Panc1 (cell line): ENCODE results near the gene BRCA2. TPM values are rescaled to one million over a fixed set of nuclear protein-coding genes. Genes with fewer than 3 reads are reported as not detected.

Source experiments
- ATAC-seq: fragments of 200-7000 bp; cut with Tn5 transposase; 2 replicates; pipeline ENCODE4 v1.9.1; 2020; ENCODE audit warnings: mild to moderate bottlenecking, moderate library complexity
- BruUV-seq: library from RNA; stranded (reverse); fragments of 400-500 nt; replicated peaks from 2 replicates; lab custom pipeline; 2021; lab: Mats Ljungman, UMichigan
- CTCF ChIA-PET: fragments of 300-600 bp; sonication (Branson Sonifier 250); formaldehyde crosslinking; loops from one replicate; lab custom pipeline; 2022; ENCODE audit warnings: antibody characterized with exemption; lab: Charles Lee
- POLR2A ChIA-PET: fragments of 300-600 bp; sonication (Branson Sonifier 250); formaldehyde crosslinking; loops from one replicate; lab custom pipeline; 2022; ENCODE audit warnings: antibody characterized with exemption; lab: Charles Lee
- DNase-seq: peaks from one replicate; pipeline ENCODE4 v3.0.0-alpha.2; 2010; ENCODE audit warnings: low read depth, low spot score
- H3K27ac ChIP-seq: 2 replicates; pipeline ENCODE4 v1.5.1; 2011; ENCODE audit warnings: mild to moderate bottlenecking, low read length, inconsistent platforms
- H3K27me3 ChIP-seq: fragments of 200-500 bp; sonication (Bioruptor generic); 2 replicates; pipeline ENCODE4 v1.6.0; 2014; ENCODE audit warnings: low read length, inconsistent platforms; ENCODE audit not compliant: control insufficient read depth, insufficient read depth
- H3K36me3 ChIP-seq: fragments of 200-500 bp; sonication (Bioruptor generic); 2 replicates; pipeline ENCODE4 v1.5.1; 2014; ENCODE audit warnings: inconsistent platforms, mild to moderate bottlenecking, low read length, moderate library complexity; ENCODE audit not compliant: control insufficient read depth, insufficient read depth
- H3K4me1 ChIP-seq: 2 replicates; pipeline ENCODE4 v1.5.1; 2011; ENCODE audit warnings: inconsistent platforms, mild to moderate bottlenecking, low read length, moderate library complexity; ENCODE audit not compliant: control insufficient read depth, insufficient read depth
- H3K4me3 ChIP-seq, 2 experiments: 2 replicates each; pipeline ENCODE4 v1.5.1; 2011 to 2012; ENCODE audit warnings: low read depth in 2 of 2, low read length in 2 of 2, mild to moderate bottlenecking in 2 of 2, inconsistent platforms in 1 of 2, moderate library complexity in 1 of 2
- H3K9me3 ChIP-seq: fragments of 200-500 bp; sonication (Bioruptor generic); 2 replicates; pipeline ENCODE4 v1.5.1; 2014; ENCODE audit warnings: low read depth, mild to moderate bottlenecking, inconsistent platforms, low read length, moderate library complexity; ENCODE audit not compliant: control insufficient read depth, insufficient read depth
- POLR2AphosphoS5 ChIP-seq: IDR thresholded peaks from 2 replicates; pipeline ENCODE4 v1.6.1; 2012; ENCODE audit warnings: mild to moderate bottlenecking, low read depth, low read length, moderate library complexity
- SIN3A ChIP-seq: IDR thresholded peaks from 2 replicates; pipeline ENCODE4 v1.6.1; 2012; ENCODE audit warnings: low read depth, mild to moderate bottlenecking, low read length, moderate library complexity, borderline replicate concordance; ENCODE audit not compliant: insufficient read depth
- TCF7L2 ChIP-seq: IDR thresholded peaks from 2 replicates; pipeline ENCODE4 v1.6.1; 2011; ENCODE audit warnings: mild to moderate bottlenecking, low read depth, low read length, inconsistent platforms
- in situ Hi-C: cut with HindIII; loops from 2 replicates; pipeline ENCODE4 v1.10.0; 2016; ENCODE audit warnings: low sequenced_read_pairs, low pct_unique_long_range_greater_than_20kb
- intact Hi-C: fragments of 100-400 bp; cut with micrococcal nuclease; formaldehyde crosslinking; loops from one replicate; pipeline ENCODE4 v1.10.0; 2022; ENCODE audit not compliant: unreplicated experiment
- total RNA-seq: library from RNA; stranded (reverse); gene quantifications from one replicate; pipeline ENCODE4 v1.2.1, GENCODE V29; 2021; ENCODE audit not compliant: unreplicated experiment
- TF ChIP-seq, protein P1 (sequence below): fragments of 450-650 bp; IDR thresholded peaks from 2 replicates; pipeline ENCODE4 v1.5.1; 2017; ENCODE audit warnings: mild to moderate bottlenecking
- TF ChIP-seq, protein P2 (sequence below), 2 experiments: IDR thresholded peaks; 2 replicates each; pipeline ENCODE4 v1.6.1; 2011 to 2012; ENCODE audit warnings: low read depth in 2 of 2, control low read depth in 1 of 2, low read length in 1 of 2, mild to moderate bottlenecking in 1 of 2, moderate library complexity in 1 of 2; ENCODE audit not compliant: insufficient read depth in 1 of 2

Gene BRCA2
- total RNA-seq, 1 experiment from 2014 or later: 8.4 TPM

GRCh38 chr13:32446220-32446619 lies 130.9 kb downstream of the BRCA2 start:
- H3K4me3 ChIP-seq: no peak overlapping the region
- ATAC-seq (no peak), DNase-seq (no peak)
- in situ Hi-C loops (no loop called here), intact Hi-C loops (no loop called here)
- no TSS peak for BruUV-seq
- H3K9me3 ChIP-seq: no peaks in the 10 kb centered on the region
- H3K36me3 ChIP-seq: no peaks in the 10 kb centered on the region
- no peak overlapping the region for H3K27ac ChIP-seq
- ChIA-PET CTCF (no interaction called here), POLR2A (no interaction called here)
- H3K27me3 ChIP-seq: no peaks in the 10 kb centered on the region
- H3K4me1 ChIP-seq: no peaks in the 10 kb centered on the region
- TF ChIP-seq, protein P1, sequence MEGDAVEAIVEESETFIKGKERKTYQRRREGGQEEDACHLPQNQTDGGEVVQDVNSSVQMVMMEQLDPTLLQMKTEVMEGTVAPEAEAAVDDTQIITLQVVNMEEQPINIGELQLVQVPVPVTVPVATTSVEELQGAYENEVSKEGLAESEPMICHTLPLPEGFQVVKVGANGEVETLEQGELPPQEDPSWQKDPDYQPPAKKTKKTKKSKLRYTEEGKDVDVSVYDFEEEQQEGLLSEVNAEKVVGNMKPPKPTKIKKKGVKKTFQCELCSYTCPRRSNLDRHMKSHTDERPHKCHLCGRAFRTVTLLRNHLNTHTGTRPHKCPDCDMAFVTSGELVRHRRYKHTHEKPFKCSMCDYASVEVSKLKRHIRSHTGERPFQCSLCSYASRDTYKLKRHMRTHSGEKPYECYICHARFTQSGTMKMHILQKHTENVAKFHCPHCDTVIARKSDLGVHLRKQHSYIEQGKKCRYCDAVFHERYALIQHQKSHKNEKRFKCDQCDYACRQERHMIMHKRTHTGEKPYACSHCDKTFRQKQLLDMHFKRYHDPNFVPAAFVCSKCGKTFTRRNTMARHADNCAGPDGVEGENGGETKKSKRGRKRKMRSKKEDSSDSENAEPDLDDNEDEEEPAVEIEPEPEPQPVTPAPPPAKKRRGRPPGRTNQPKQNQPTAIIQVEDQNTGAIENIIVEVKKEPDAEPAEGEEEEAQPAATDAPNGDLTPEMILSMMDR: no peak
- no peak for TF ChIP-seq POLR2AphosphoS5
- no peak for TF ChIP-seq SIN3A

DNA sequence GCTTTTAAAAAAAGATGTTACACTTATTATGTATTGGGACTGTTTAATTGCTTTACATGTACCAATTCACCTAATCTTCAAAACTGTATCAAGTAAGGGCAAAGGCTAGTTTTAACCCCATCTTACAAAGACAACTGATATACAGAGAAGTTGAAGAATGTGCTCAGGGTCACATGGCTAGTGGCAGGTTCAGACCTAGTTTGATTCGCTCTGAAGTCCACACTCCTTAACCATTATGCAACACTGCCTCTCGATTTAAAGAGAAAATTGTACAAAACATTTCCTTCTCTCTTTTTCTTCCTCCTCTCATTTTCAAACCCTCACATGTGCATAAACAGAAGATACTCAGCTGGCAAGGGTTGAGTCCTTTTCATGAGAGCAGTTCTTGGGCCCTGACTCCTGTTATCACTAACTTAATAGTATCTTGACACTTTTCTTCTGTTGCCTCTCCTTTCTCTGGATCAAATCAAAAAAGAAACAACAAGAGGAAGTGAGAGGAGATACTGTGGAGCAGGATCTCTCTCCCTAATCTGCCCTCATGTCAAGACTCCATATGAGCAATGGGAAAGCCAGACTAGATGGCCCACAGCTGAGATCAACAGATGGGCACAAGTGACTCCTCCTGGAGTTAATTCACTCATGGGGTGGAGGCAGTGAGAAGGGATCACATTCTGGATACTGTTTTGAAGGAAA lies 131.6 kb downstream of the BRCA2 start:
- BruUV-seq: no TSS peak
- H3K9me3 ChIP-seq: no peaks in the 10 kb centered on the region
- no peak for ATAC-seq
- no peaks in the 10 kb centered on the region for H3K27me3 ChIP-seq
- POLR2A ChIA-PET: no interaction called here
- no peak overlapping the region for H3K27ac ChIP-seq
- CTCF ChIA-PET: no interaction called here
- in situ Hi-C loops (no loop called here), intact Hi-C loops (no loop called here)
- H3K36me3 ChIP-seq: no peaks in the 10 kb centered on the region
- no peak for DNase-seq
- TF ChIP-seq, protein P2, sequence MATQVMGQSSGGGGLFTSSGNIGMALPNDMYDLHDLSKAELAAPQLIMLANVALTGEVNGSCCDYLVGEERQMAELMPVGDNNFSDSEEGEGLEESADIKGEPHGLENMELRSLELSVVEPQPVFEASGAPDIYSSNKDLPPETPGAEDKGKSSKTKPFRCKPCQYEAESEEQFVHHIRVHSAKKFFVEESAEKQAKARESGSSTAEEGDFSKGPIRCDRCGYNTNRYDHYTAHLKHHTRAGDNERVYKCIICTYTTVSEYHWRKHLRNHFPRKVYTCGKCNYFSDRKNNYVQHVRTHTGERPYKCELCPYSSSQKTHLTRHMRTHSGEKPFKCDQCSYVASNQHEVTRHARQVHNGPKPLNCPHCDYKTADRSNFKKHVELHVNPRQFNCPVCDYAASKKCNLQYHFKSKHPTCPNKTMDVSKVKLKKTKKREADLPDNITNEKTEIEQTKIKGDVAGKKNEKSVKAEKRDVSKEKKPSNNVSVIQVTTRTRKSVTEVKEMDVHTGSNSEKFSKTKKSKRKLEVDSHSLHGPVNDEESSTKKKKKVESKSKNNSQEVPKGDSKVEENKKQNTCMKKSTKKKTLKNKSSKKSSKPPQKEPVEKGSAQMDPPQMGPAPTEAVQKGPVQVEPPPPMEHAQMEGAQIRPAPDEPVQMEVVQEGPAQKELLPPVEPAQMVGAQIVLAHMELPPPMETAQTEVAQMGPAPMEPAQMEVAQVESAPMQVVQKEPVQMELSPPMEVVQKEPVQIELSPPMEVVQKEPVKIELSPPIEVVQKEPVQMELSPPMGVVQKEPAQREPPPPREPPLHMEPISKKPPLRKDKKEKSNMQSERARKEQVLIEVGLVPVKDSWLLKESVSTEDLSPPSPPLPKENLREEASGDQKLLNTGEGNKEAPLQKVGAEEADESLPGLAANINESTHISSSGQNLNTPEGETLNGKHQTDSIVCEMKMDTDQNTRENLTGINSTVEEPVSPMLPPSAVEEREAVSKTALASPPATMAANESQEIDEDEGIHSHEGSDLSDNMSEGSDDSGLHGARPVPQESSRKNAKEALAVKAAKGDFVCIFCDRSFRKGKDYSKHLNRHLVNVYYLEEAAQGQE (IDR thresholded peaks at IDR 0.05; ENCODE audit: insufficient read depth in 1 of 2, low read depth in 2 of 2, low read length in 1 of 2): no peak
- TF ChIP-seq, protein P1: no peak
- no peak for TF ChIP-seq TCF7L2
- no peak for TF ChIP-seq SIN3A
- TF ChIP-seq POLR2AphosphoS5: no peak
- H3K4me3 ChIP-seq: no peak overlapping the region
- no peaks in the 10 kb centered on the region for H3K4me1 ChIP-seq
